Endothelial cell of umbilical vein (primary cell): Measurements from ENCODE around the gene POLR2E. TPM values are rescaled to one million over a fixed set of nuclear protein-coding genes. Genes with fewer than 3 reads are reported as not detected.

Source experiments
- BruUV-seq: library from RNA; stranded (reverse); fragments of 400-500 nt; replicated peaks from 2 replicates; lab custom pipeline; 2021; lab: Mats Ljungman, UMichigan
- CTCF ChIA-PET: fragments of 300-600, 350-600 bp; sonication (Branson Sonifier 250); formaldehyde crosslinking; loops from one replicate; lab custom pipeline; 2021; ENCODE audit warnings: antibody characterized with exemption, inconsistent platforms; lab: Charles Lee
- POLR2A ChIA-PET: fragments of 300-600, 350-600 bp; sonication (Branson Sonifier 250); formaldehyde crosslinking; loops from one replicate; lab custom pipeline; 2021; ENCODE audit warnings: antibody characterized with exemption, inconsistent platforms; lab: Charles Lee
- DNase-seq: peaks from one replicate; pipeline ENCODE4 v3.0.0-alpha.2; 2011; ENCODE audit warnings: low read depth, low spot score
- FAIRE-seq: peaks from 2 replicates; lab custom pipeline; 2011; peaks lifted over from hg19 to GRCh38; lab: Jason Lieb, UNC
- H2AFZ ChIP-seq: 2 replicates; pipeline ENCODE4 v1.6.0; 2012; ENCODE audit warnings: low read depth, low read length, control low read depth, inconsistent platforms
- H3K27ac ChIP-seq: 2 replicates; pipeline ENCODE4 v1.5.1; 2011; ENCODE audit warnings: low read depth, mild to moderate bottlenecking, control low read depth, low read length, moderate library complexity; ENCODE audit not compliant: insufficient read depth
- H3K27me3 ChIP-seq, 2 experiments: 2 replicates each; pipeline versions ENCODE4 v1.6.0 to v1.6.1; 2011; ENCODE audit warnings: low read length in 2 of 2, mixed read lengths in 1 of 2; ENCODE audit not compliant: control insufficient read depth in 2 of 2, insufficient read depth in 2 of 2
- H3K36me3 ChIP-seq, 2 experiments: 2 replicates in 1 of 2; 3 replicates in 1 of 2; pipeline ENCODE4 v1.5.1; 2011; ENCODE audit warnings: low read length in 2 of 2, mild to moderate bottlenecking in 1 of 2, moderate library complexity in 1 of 2; ENCODE audit not compliant: control insufficient read depth in 2 of 2, insufficient read depth in 2 of 2; ENCODE audit errors: extremely low read depth in 1 of 2
- H3K4me1 ChIP-seq: 3 replicates; pipeline ENCODE4 v1.5.1; 2011; ENCODE audit warnings: mild to moderate bottlenecking, low read length; ENCODE audit not compliant: control insufficient read depth, insufficient read depth; ENCODE audit errors: extremely low read depth
- H3K4me2 ChIP-seq: 2 replicates; pipeline ENCODE4 v1.6.1; 2011; ENCODE audit warnings: low read length, control low read depth, mixed read lengths; ENCODE audit not compliant: insufficient read depth
- H3K4me3 ChIP-seq, 3 experiments: fragments of 200-600 bp in 1 of 3; sonication (generic), shearing (Covaris generic) in 1 of 3; replicated peaks in 1 of 3; 2 replicates each; pipeline ENCODE4 v1.5.1; 2011 to 2016; ENCODE audit warnings: control low read depth in 3 of 3, low read length in 3 of 3, mild to moderate bottlenecking in 2 of 3, inconsistent platforms in 1 of 3, low read depth in 1 of 3, moderate library complexity in 1 of 3; ENCODE audit not compliant: insufficient read depth in 1 of 3
- H3K79me2 ChIP-seq: 2 replicates; pipeline ENCODE4 v1.6.0; 2012; ENCODE audit warnings: low read length, inconsistent platforms; ENCODE audit not compliant: control insufficient read depth, insufficient read depth
- H3K9ac ChIP-seq: replicated peaks from 2 replicates; pipeline ENCODE3; 2011; ENCODE audit warnings: low read length, control low read depth; ENCODE audit not compliant: insufficient read depth; ENCODE audit errors: extremely low read depth
- H3K9me1 ChIP-seq: replicated peaks from 3 replicates; pipeline ENCODE4 v1.6.0; 2011; ENCODE audit warnings: mild to moderate bottlenecking, low read length; ENCODE audit not compliant: control insufficient read depth, insufficient read depth; ENCODE audit errors: extremely low read depth
- H3K9me3 ChIP-seq: replicated peaks from 2 replicates; pipeline ENCODE4 v1.5.1; 2012; ENCODE audit warnings: low read length, inconsistent platforms; ENCODE audit not compliant: control insufficient read depth, insufficient read depth
- H4K20me1 ChIP-seq: replicated peaks from 2 replicates; pipeline ENCODE3; 2011; ENCODE audit warnings: mild to moderate bottlenecking, low read length; ENCODE audit not compliant: control insufficient read depth, insufficient read depth; ENCODE audit errors: extremely low read depth
- EZH2 ChIP-seq: IDR thresholded peaks from 2 replicates; pipeline ENCODE4 v1.6.1; 2012; ENCODE audit warnings: borderline replicate concordance, low read depth, mild to moderate bottlenecking, moderate library complexity, low read length, inconsistent platforms; ENCODE audit not compliant: severe bottlenecking
- FOS ChIP-seq: IDR thresholded peaks from 2 replicates; pipeline ENCODE4 v1.6.1; 2011; ENCODE audit warnings: mild to moderate bottlenecking, low read length, moderate library complexity, borderline replicate concordance; ENCODE audit not compliant: insufficient read depth
- GATA2 ChIP-seq: IDR thresholded peaks from 2 replicates; pipeline ENCODE4 v1.7.0; 2011; ENCODE audit warnings: low read depth, mild to moderate bottlenecking, moderate library complexity, mixed read lengths, low read length; ENCODE audit not compliant: insufficient read length, insufficient read depth
- JUN ChIP-seq: IDR thresholded peaks from 2 replicates; pipeline ENCODE4 v1.6.1; 2011; ENCODE audit warnings: borderline replicate concordance, low read depth; ENCODE audit not compliant: insufficient read length, insufficient read depth
- MYC ChIP-seq: IDR thresholded peaks from one replicate; pipeline ENCODE4 v1.6.1; 2011; ENCODE audit warnings: mild to moderate bottlenecking, low read depth, low read length
- POLR2A ChIP-seq: IDR thresholded peaks from 2 replicates; pipeline ENCODE4 v1.6.1; 2012; ENCODE audit warnings: low read depth, mild to moderate bottlenecking, control low read depth, low read length
- POLR2AphosphoS5 ChIP-seq: IDR thresholded peaks from 2 replicates; pipeline ENCODE4 v1.6.1; 2012; ENCODE audit warnings: low read depth, mild to moderate bottlenecking, control low read depth, low read length, moderate library complexity; ENCODE audit not compliant: insufficient read depth
- dilution Hi-C: fragments of 300-500 bp; cut with MboI; formaldehyde crosslinking; loops from one replicate; pipeline ENCODE4 v1.15.0; 2019; ENCODE audit warnings: low sequenced_read_pairs; ENCODE audit not compliant: extremely low pct_ligation_motif_present
- intact Hi-C: fragments of 100-400 bp; cut with micrococcal nuclease; formaldehyde crosslinking; loops from one replicate; pipeline ENCODE4 v1.10.0; 2022
- polyA plus RNA-seq, 4 experiments: library from polyadenylated mRNA; depleted of rRNA in 3 of 4; stranded (reverse) in 3 of 4; unstranded in 1 of 4; fragments of >200 nt; gene quantifications; 2 replicates each; pipeline versions ENCODE4 v1.2.1 to v1.2.3, GENCODE V29; 2011 to 2012; ENCODE audit warnings: missing spikeins in 1 of 4
- total RNA-seq: library from RNA; stranded (reverse); gene quantifications from 2 replicates; pipeline ENCODE4 v1.2.3, GENCODE V29; 2021
- TF ChIP-seq, protein P1 (sequence below): IDR thresholded peaks from 2 replicates; pipeline ENCODE4 v1.6.1; 2011; ENCODE audit not compliant: insufficient read depth, insufficient read length
- TF ChIP-seq, protein P2 (sequence below), 2 donors: IDR thresholded peaks; 1 replicate in 1 of 2; 2 replicates in 1 of 2; pipeline ENCODE4 v1.5.1; 2011; ENCODE audit warnings: low read length in 2 of 2, mild to moderate bottlenecking in 2 of 2, moderate library complexity in 2 of 2, control low read depth in 1 of 2, inconsistent platforms in 1 of 2, low read depth in 1 of 2; ENCODE audit not compliant: insufficient read depth in 1 of 2; ENCODE audit errors: extremely low read depth in 1 of 2

The POLR2E gene
- total and polyA plus RNA-seq, 2 donors (not counting 3 experiments of a cell fraction or from before 2014, with no cell fraction given): 272 to 344 TPM

DNA sequence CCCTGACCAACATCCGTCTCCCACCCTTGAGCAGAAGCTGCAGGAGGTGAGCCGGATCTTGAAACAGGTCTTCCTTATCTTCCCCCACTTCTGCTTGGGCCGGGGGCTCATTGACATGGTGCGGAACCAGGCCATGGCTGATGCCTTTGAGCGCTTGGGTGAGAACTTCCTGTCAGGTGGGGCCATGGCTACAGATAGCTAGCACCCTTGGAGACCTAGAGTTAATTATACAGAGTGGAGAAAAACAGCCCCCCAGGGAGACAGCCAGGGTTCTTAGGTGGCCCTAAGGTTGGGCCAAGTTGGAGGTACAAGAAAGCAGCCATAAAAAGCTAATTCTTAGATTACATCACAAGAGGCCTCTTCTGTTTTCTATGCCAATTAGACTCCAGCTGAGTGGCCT lies 37.1 kb downstream of the POLR2E start:
- H3K9ac ChIP-seq: no peak overlapping the region

More for the DNA sequence above, 37.1 kb downstream of the POLR2E start:
- H3K4me1 ChIP-seq: no peaks in the 10 kb centered on the region
- no peaks in the 10 kb centered on the region for H3K27me3 ChIP-seq
- H3K36me3 ChIP-seq: no peaks in the 10 kb centered on the region
- no peaks in the 10 kb centered on the region for H4K20me1 ChIP-seq
- H3K9me3 ChIP-seq: no peaks in the 10 kb centered on the region
- H3K27ac ChIP-seq: no peak overlapping the region
- H3K9me1 ChIP-seq: no peaks in the 10 kb centered on the region
- CTCF ChIA-PET: interaction anchor here (0.5 to 1.7 kb wide), 6 partner anchors 9 to 156 kb away, joined by 3 to 7 read pairs (median 3); partner anchors contain the start of gene GPX4
- intact Hi-C loops: no loop called here
- no peak overlapping the region for H3K4me2 ChIP-seq
- DNase-seq (no peak), FAIRE-seq (no peak)
- no peak overlapping the region for H2AFZ ChIP-seq
- POLR2A ChIA-PET: no interaction called here
- H3K4me3 ChIP-seq: no peak overlapping the region
- TF ChIP-seq EZH2: no peak
- TF ChIP-seq GATA2: no peak
- TF ChIP-seq MYC: no peak
- no peak for TF ChIP-seq POLR2AphosphoS5
- TF ChIP-seq, protein P1, sequence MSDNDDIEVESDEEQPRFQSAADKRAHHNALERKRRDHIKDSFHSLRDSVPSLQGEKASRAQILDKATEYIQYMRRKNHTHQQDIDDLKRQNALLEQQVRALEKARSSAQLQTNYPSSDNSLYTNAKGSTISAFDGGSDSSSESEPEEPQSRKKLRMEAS: no peak
- no peak for TF ChIP-seq FOS
- TF ChIP-seq, protein P2, sequence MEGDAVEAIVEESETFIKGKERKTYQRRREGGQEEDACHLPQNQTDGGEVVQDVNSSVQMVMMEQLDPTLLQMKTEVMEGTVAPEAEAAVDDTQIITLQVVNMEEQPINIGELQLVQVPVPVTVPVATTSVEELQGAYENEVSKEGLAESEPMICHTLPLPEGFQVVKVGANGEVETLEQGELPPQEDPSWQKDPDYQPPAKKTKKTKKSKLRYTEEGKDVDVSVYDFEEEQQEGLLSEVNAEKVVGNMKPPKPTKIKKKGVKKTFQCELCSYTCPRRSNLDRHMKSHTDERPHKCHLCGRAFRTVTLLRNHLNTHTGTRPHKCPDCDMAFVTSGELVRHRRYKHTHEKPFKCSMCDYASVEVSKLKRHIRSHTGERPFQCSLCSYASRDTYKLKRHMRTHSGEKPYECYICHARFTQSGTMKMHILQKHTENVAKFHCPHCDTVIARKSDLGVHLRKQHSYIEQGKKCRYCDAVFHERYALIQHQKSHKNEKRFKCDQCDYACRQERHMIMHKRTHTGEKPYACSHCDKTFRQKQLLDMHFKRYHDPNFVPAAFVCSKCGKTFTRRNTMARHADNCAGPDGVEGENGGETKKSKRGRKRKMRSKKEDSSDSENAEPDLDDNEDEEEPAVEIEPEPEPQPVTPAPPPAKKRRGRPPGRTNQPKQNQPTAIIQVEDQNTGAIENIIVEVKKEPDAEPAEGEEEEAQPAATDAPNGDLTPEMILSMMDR (IDR thresholded peaks at IDR 0.05; ENCODE audit: extremely low read depth in 1 of 2, insufficient read depth in 1 of 2, low read depth in 1 of 2, low read length in 2 of 2): no peak
- no peak for TF ChIP-seq JUN
- TF ChIP-seq POLR2A: no peak
- dilution Hi-C loops: no loop called here
- BruUV-seq: no TSS peak
- no peaks in the 10 kb centered on the region for H3K79me2 ChIP-seq
